GM18909 (cell line): ENCODE data around the gene EFNA5.
"Not testable (repeated sequence)": the region's sequence is repeated elsewhere in the genome, so short reads cannot be mapped to it uniquely, and the experiment has no call there.

Experiments used
- ATAC-seq: cut with Tn5 transposase; IDR thresholded peaks from one replicate; pipeline ENCODE4 v1.9.1; 2021; ENCODE audit warnings: mild to moderate bottlenecking; ENCODE audit not compliant: unreplicated experiment, poor library complexity

The EFNA5 gene

GRCh38 chr5:107363768-107364167 is 307.0 kb downstream of the EFNA5 start:
- no peak for ATAC-seq

- ATAC-seq = no peak
Measured at GRCh38 chr5:107361945-107362344, 308.8 kb downstream of the EFNA5 start.

- no peak for ATAC-seq
Measured at GRCh38 chr5:107359916-107360234, 310.9 kb downstream of the EFNA5 start.

GRCh38 chr5:107359033-107359915 is 311.5 kb downstream of the EFNA5 start:
- no peak for ATAC-seq

GRCh38 chr5:107356891-107357290 is 313.8 kb downstream of the EFNA5 start:
- no peak for ATAC-seq

GRCh38 chr5:107352576-107352975 is 318.2 kb downstream of the EFNA5 start:
- ATAC-seq = no peak

GRCh38 chr5:107346580-107346979 is 324.2 kb downstream of the EFNA5 start:
- ATAC-seq = not testable (repeated sequence)

- no peak for ATAC-seq
Measured at GRCh38 chr5:107342371-107342770, 328.4 kb downstream of the EFNA5 start.

- no peak for ATAC-seq
Measured at GRCh38 chr5:107341376-107342084, 329.2 kb downstream of the EFNA5 start.

GRCh38 chr5:107340631-107341030 is 330.1 kb downstream of the EFNA5 start:
- no peak for ATAC-seq

GRCh38 chr5:107338335-107338734 is 332.4 kb downstream of the EFNA5 start:
- ATAC-seq = no peak

- ATAC-seq = no peak
Measured at GRCh38 chr5:107337281-107337680, 333.5 kb downstream of the EFNA5 start.

- no peak for ATAC-seq
Measured at GRCh38 chr5:107331882-107332281, 338.9 kb downstream of the EFNA5 start.

- no peak for ATAC-seq
Measured at GRCh38 chr5:107331312-107331711, 339.4 kb downstream of the EFNA5 start.

- no peak for ATAC-seq
Measured at GRCh38 chr5:107330903-107331302, 339.8 kb downstream of the EFNA5 start.

GRCh38 chr5:107329850-107330249 is 340.9 kb downstream of the EFNA5 start:
- peak; percentile 90 for ATAC-seq
